SKM-1 (cell line): ENCODE data around the gene PTPRM.

ENCODE experiments used
- DNase-seq: peaks from one replicate; lab custom pipeline; 2025; ENCODE audit not compliant: unreplicated experiment; lab: John Stamatoyannopoulos, UW

The PTPRM gene

GRCh38 chr18:8339952-8340351, 772.8 kb downstream of the PTPRM start:
- no peak for DNase-seq

- DNase-seq, result no peak
These were observed 774.5 kb downstream of the PTPRM start for GRCh38 chr18:8341481-8342230.

GRCh38 chr18:8348051-8348720, 781.1 kb downstream of the PTPRM start:
- no peak for DNase-seq

- no peak for DNase-seq
These were observed 782.6 kb downstream of the PTPRM start for GRCh38 chr18:8349608-8350323.

- no peak for DNase-seq
These were observed 783.5 kb downstream of the PTPRM start for GRCh38 chr18:8350628-8351027.

GRCh38 chr18:8351161-8351560, 784.0 kb downstream of the PTPRM start:
- no peak for DNase-seq

GRCh38 chr18:8354304-8354703, 787.2 kb downstream of the PTPRM start:
- no peak for DNase-seq

GRCh38 chr18:8356001-8356400, 788.9 kb downstream of the PTPRM start:
- DNase-seq, result no peak

GRCh38 chr18:8357320-8357719, 790.2 kb downstream of the PTPRM start:
- DNase-seq, result no peak

GRCh38 chr18:8358033-8358765, 791.1 kb downstream of the PTPRM start:
- DNase-seq, result no peak

- DNase-seq, result no peak
These were observed 792.0 kb downstream of the PTPRM start for GRCh38 chr18:8359076-8359475.

- DNase-seq, result no peak
These were observed 792.4 kb downstream of the PTPRM start for GRCh38 chr18:8359481-8359880.

GRCh38 chr18:8361941-8362471, 794.9 kb downstream of the PTPRM start:
- DNase-seq, result no peak

GRCh38 chr18:8362863-8363262, 795.7 kb downstream of the PTPRM start:
- no peak for DNase-seq

- no peak for DNase-seq
These were observed 797.3 kb downstream of the PTPRM start for GRCh38 chr18:8364385-8364784.

- no peak for DNase-seq
These were observed 797.9 kb downstream of the PTPRM start for GRCh38 chr18:8365006-8365405.

GRCh38 chr18:8365528-8365927, 798.4 kb downstream of the PTPRM start:
- DNase-seq, result no peak

GRCh38 chr18:8366070-8366469, 799.0 kb downstream of the PTPRM start:
- DNase-seq, result no peak

- no peak for DNase-seq
These were observed 799.5 kb downstream of the PTPRM start for GRCh38 chr18:8366656-8367055.

- no peak for DNase-seq
These were observed 800.3 kb downstream of the PTPRM start for GRCh38 chr18:8367217-8367988.
